ENCODE data around the gene NDUFB8. TPM values are rescaled to one million over a fixed set of nuclear protein-coding genes. Genes with fewer than 3 reads are reported as not detected.
"Not testable (repeated sequence)": the region's sequence is repeated elsewhere in the genome, so short reads cannot be mapped to it uniquely, and the experiment has no call there.

NDUFB8 gene
- total RNA-seq, result 100 to 1,000 TPM; 162 to 192 TPM
- 196 TPM for polyA plus RNA-seq (2013, experiment 1 of 2)
- polyA plus RNA-seq (2013, experiment 2 of 2), result 185 TPM
- long read RNA-seq, experiment 1, transcript NDUFB8-201 (5 exons, 671 nt), result major isoform, 72 of 85 reads
- long read RNA-seq, experiment 1, partial matches to known transcripts, result 4 of 85 reads
- long read RNA-seq, experiment 1, other reads (novel, unspliced or antisense), result 9 of 85 reads
- long read RNA-seq, experiment 2, transcript NDUFB8-205 (4 exons, 829 nt), result minor isoform, 20 of 149 reads
- long read RNA-seq, experiment 2, transcript NDUFB8-201 (5 exons, 671 nt), result major isoform, 111 of 149 reads
- long read RNA-seq, experiment 2, partial matches to known transcripts, result 3 of 149 reads
- long read RNA-seq, experiment 2, other reads (novel, unspliced or antisense), result 7 of 149 reads
- long read RNA-seq, experiment 3, transcript NDUFB8-205 (4 exons, 829 nt), result minor isoform, 14 of 57 reads
- long read RNA-seq, experiment 3, transcript NDUFB8-201 (5 exons, 671 nt), result major isoform, 33 of 57 reads
- long read RNA-seq, experiment 3, partial matches to known transcripts, result 0 of 57 reads
- long read RNA-seq, experiment 3, other reads (novel, unspliced or antisense), result 4 of 57 reads
- long read RNA-seq, experiment 4, transcript NDUFB8-205 (4 exons, 829 nt), result major isoform, 9 of 14 reads
- long read RNA-seq, experiment 4, partial matches to known transcripts, result 0 of 14 reads
- long read RNA-seq, experiment 4, other reads (novel, unspliced or antisense), result 1 of 14 reads

DNA sequence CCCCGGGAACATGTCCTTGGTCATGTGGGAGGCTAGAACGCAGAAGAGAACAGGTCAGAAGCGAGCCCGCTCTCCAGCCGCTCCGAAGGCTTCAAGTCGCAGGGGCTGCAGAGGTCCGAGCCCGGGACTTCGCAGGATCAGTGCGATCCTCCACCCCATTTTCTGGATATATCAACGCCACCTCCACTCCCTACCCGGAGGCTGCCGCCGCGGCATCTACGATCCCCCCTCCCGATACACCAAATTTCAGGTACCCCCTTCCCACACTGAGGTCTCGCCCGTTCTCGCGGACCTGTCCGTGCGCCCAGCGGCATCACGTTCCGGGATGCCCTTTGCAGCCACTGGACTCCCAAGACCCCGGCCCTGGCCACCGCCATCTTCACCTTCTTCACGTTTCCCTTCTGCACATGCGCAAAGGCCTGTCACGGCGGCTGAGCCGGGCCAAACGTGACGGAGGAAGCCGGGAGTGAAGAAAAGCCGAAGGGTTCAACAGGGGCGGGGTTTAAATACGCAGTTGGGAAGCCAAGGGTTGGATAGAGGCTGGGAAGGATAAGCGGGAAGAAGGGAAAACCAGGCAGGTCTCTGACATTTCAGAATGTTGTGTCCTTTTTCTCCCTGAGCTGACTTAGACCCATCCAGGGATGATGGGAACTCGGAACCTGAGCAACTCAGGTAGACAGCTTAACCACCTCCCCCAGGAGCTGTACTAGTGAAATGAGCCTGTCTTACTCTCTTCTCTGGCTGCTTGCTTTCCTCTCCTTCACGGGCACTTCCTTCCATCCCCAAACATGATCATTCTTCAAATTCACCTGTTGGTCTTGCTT, at the start of gene NDUFB8:
TSS of gene NDUFB8 (minus strand) at position 397 of the 824 bp plus-strand sequence. CDS start at position 377, 20 bp downstream.
- H3K9me3 Mint-ChIP-seq, result no peaks in the 10 kb centered on the region
- H3K27ac Mint-ChIP-seq, result peak within 1 kb of the TSS; percentile 96
- WGBS, 2 experiments (ENCODE audit: insufficient coverage in 1 of 2, insufficient read length in 1 of 2), result 2 to 7% methylated on average over 11 to 43 of the region's 43 CpGs
- Histone ChIP-seq H3K4me1 (ENCODE audit: control insufficient read depth, insufficient read depth, low read length) (no peaks in the 10 kb centered on the region), H3K36me3 (ENCODE audit: control insufficient read depth, insufficient read depth, low read length) (peaks cover 28% of the 10 kb centered on the region), H3K27ac (ENCODE audit: low read depth, low read length) (no peak within 1 kb of the TSS), H3K4me3 (ENCODE audit: low read length) (peak within 1 kb of the TSS; percentile 95), H3K9me3 (ENCODE audit: control insufficient read depth, low read length) (no peaks in the 10 kb centered on the region), H3K9ac (ENCODE audit: extremely low read depth, low read length, poor library complexity, severe bottlenecking) (peak within 1 kb of the TSS; percentile 68), H3K27me3 (ENCODE audit: control insufficient read depth, insufficient read depth, low read length, poor library complexity, severe bottlenecking) (no peaks in the 10 kb centered on the region)
- peaks cover 23% of the 10 kb centered on the region for H3K36me3 Mint-ChIP-seq (ENCODE audit: low read depth)
- peak; percentile 97 for DNase-seq
- H3K27me3 Mint-ChIP-seq (ENCODE audit: insufficient read depth), result no peaks in the 10 kb centered on the region
- H3K4me3 Mint-ChIP-seq, result peak within 1 kb of the TSS; percentile 93
- peaks cover 9% of the 10 kb centered on the region for H3K4me1 Mint-ChIP-seq
- no peak for TF ChIP-seq CTCF (conservative IDR thresholded peaks at IDR 0.05)

GRCh38 chr10:100576282-100576635, 46.6 kb upstream of the NDUFB8 start:
- no peak overlapping the region for H3K4me3 Mint-ChIP-seq
- no peak overlapping the region for H3K27ac Mint-ChIP-seq
- DNase-seq, result no peak
- H3K27me3 ChIP-seq (ENCODE audit: control insufficient read depth, insufficient read depth, low read length, poor library complexity, severe bottlenecking), result peaks cover 64% of the 10 kb centered on the region
- no peak overlapping the region for H3K9ac ChIP-seq (ENCODE audit: extremely low read depth, low read length, poor library complexity, severe bottlenecking)
- H3K9me3 Mint-ChIP-seq, result no peaks in the 10 kb centered on the region
- TF ChIP-seq CTCF (conservative IDR thresholded peaks at IDR 0.05), result no peak
- no peaks in the 10 kb centered on the region for H3K36me3 Mint-ChIP-seq (ENCODE audit: low read depth)
- WGBS, 2 experiments (ENCODE audit: insufficient coverage in 1 of 2, insufficient read length in 1 of 2), result 80 to 87% methylated on average over 4 to 5 of the region's 5 CpGs
- peaks cover 83% of the 10 kb centered on the region for H3K27me3 Mint-ChIP-seq (ENCODE audit: insufficient read depth)
- H3K4me3 ChIP-seq (ENCODE audit: low read length), result no peak overlapping the region
- no peaks in the 10 kb centered on the region for H3K4me1 Mint-ChIP-seq
- H3K9me3 ChIP-seq (ENCODE audit: control insufficient read depth, low read length), result no peaks in the 10 kb centered on the region
- H3K4me1 ChIP-seq (ENCODE audit: control insufficient read depth, insufficient read depth, low read length), result no peaks in the 10 kb centered on the region
- H3K27ac ChIP-seq (ENCODE audit: low read depth, low read length), result no peak overlapping the region
- no peaks in the 10 kb centered on the region for H3K36me3 ChIP-seq (ENCODE audit: control insufficient read depth, insufficient read depth, low read length)

DNA sequence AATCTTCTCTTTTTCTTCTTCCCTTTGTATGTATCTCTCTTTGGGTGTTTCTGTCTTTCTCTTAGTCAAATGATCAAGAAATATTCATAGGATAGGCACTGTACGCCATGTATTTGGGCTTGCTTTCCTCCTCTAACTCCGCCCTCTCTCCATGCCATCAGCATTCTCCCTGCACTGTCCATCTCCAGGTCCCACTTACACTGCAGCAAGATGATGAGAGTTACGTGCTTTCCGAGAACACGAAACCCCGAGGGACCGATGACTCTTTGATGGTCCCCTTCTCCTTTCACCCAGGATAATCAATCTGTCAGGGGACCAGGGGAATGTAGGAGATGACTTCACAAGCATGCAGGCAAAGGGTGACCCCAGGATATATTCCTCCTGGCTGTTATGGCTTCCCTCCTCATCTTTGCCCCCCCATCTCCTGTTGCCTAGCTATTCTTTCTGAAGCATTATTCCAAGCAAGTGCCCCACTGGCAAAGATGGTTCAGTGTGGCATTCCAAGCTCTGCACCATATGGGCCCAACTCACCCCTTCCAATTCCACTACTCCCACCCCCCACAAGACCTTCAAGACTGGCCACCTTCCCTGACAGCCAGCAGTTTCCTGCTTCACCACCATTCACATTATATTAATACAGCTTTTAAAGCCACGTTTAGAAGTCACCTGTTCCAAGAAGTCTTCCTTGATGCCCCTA, 46.1 kb upstream of the NDUFB8 start:
- Mint-ChIP-seq H3K27ac (no peak overlapping the region), H3K27me3 (ENCODE audit: insufficient read depth) (peaks cover 78% of the 10 kb centered on the region), H3K36me3 (ENCODE audit: low read depth) (no peaks in the 10 kb centered on the region), H3K4me3 (no peak overlapping the region), H3K4me1 (no peaks in the 10 kb centered on the region), H3K9me3 (no peaks in the 10 kb centered on the region)
- WGBS, 2 experiments (ENCODE audit: insufficient coverage in 1 of 2, insufficient read length in 1 of 2), result 82 to 89% methylated on average over 8 of the region's 8 CpGs
- H3K27ac ChIP-seq (ENCODE audit: low read depth, low read length), result no peak overlapping the region
- no peak overlapping the region for H3K4me3 ChIP-seq (ENCODE audit: low read length)
- H3K4me1 ChIP-seq (ENCODE audit: control insufficient read depth, insufficient read depth, low read length), result no peaks in the 10 kb centered on the region
- H3K27me3 ChIP-seq (ENCODE audit: control insufficient read depth, insufficient read depth, low read length, poor library complexity, severe bottlenecking), result peaks cover 63% of the 10 kb centered on the region
- H3K9ac ChIP-seq (ENCODE audit: extremely low read depth, low read length, poor library complexity, severe bottlenecking), result no peak overlapping the region
- H3K9me3 ChIP-seq (ENCODE audit: control insufficient read depth, low read length), result no peaks in the 10 kb centered on the region
- DNase-seq, result no peak
- no peaks in the 10 kb centered on the region for H3K36me3 ChIP-seq (ENCODE audit: control insufficient read depth, insufficient read depth, low read length)
- no peak for TF ChIP-seq CTCF (conservative IDR thresholded peaks at IDR 0.05)

DNA sequence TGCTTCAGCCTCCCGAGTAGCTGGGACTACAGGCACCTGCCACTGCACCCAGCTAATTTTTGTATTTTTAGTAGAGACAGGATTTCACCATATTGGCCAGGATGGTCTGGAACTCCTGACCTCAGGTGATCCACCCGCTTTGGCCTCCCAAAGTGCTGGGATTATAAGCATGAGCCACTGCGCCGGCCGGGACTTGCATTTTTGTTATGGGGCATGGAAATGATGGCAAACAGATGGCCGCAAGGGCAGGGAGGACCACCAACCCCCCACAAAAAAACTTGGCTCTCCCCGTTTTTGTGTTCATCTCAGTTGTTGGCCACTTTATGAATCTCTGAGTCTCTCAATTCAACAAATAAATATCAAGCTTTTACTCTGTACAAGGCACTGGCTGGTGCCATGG, 45.5 kb upstream of the NDUFB8 start:
- H3K9ac ChIP-seq (ENCODE audit: extremely low read depth, low read length, poor library complexity, severe bottlenecking); H3K4me1 Mint-ChIP-seq; H3K9me3 ChIP-seq (ENCODE audit: control insufficient read depth, low read length); H3K9me3 Mint-ChIP-seq; H3K4me3 Mint-ChIP-seq; H3K27ac Mint-ChIP-seq; H3K27ac ChIP-seq (ENCODE audit: low read depth, low read length); H3K36me3 ChIP-seq (ENCODE audit: control insufficient read depth, insufficient read depth, low read length); H3K4me1 ChIP-seq (ENCODE audit: control insufficient read depth, insufficient read depth, low read length); DNase-seq; H3K36me3 Mint-ChIP-seq (ENCODE audit: low read depth); H3K4me3 ChIP-seq (ENCODE audit: low read length): not testable (repeated sequence)
- peaks cover 57% of the 10 kb centered on the region for H3K27me3 ChIP-seq (ENCODE audit: control insufficient read depth, insufficient read depth, low read length, poor library complexity, severe bottlenecking)
- 79 to 100% methylated on average over 1 to 7 of the region's 7 CpGs for WGBS, 2 experiments (ENCODE audit: insufficient coverage in 1 of 2, insufficient read length in 1 of 2)
- peaks cover 72% of the 10 kb centered on the region for H3K27me3 Mint-ChIP-seq (ENCODE audit: insufficient read depth)

Measured in endodermal cell (in vitro differentiated cells).